ENCODE data around the gene APBB1IP. TPM values are rescaled to one million over a fixed set of nuclear protein-coding genes. Genes with fewer than 3 reads are reported as not detected.
"Not testable (repeated sequence)": the region's sequence is repeated elsewhere in the genome, so short reads cannot be mapped to it uniquely, and the experiment has no call there.

The APBB1IP gene, protein sequence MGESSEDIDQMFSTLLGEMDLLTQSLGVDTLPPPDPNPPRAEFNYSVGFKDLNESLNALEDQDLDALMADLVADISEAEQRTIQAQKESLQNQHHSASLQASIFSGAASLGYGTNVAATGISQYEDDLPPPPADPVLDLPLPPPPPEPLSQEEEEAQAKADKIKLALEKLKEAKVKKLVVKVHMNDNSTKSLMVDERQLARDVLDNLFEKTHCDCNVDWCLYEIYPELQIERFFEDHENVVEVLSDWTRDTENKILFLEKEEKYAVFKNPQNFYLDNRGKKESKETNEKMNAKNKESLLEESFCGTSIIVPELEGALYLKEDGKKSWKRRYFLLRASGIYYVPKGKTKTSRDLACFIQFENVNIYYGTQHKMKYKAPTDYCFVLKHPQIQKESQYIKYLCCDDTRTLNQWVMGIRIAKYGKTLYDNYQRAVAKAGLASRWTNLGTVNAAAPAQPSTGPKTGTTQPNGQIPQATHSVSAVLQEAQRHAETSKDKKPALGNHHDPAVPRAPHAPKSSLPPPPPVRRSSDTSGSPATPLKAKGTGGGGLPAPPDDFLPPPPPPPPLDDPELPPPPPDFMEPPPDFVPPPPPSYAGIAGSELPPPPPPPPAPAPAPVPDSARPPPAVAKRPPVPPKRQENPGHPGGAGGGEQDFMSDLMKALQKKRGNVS
- 0.47 and 0.68 TPM in 2 replicates for total RNA-seq

DNA sequence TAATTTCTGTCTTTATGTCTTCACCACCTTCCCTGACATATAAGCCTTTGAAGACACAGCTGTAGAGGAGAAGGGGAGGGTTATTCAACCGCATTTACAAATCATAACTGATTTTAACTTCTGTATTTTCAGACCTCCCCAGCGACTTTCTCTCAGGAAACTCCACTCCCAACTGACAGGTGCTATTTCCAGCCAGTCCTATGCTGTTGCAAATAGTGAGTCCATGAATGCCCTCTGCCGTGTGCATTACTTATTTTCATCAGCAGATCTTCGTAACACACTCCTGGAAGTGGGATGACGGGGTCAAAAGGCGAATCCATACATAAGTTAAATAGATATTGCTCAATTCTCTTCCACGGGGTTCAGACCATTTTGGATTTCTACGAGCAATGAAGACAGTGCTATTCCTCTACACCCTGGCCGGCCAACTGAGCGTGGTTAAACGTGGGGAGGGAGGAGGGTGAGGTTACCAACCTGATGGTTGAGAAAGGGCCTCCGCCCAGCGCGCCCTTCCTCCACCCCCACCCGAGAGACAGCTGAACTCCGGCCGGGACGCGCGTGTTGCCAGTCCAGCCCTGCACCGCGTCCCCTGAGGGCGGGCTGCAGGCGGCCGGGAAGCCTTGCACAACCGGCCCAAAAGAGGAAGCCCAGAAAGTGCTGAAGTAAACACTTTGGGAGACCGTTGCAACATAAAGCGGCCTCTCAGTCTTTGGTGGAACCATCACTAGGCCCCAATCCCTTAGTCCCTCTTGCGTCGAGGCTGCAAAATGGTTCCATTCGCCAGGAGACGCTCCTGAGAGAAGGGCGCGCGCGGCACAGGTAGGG is at the start of gene APBB1IP:
Gene APBB1IP (plus strand): TSS at position 705 of the 825 bp plus-strand sequence. CDS start 53,986 bp downstream, outside the sequence.
- no peak for DNase-seq (ENCODE audit: extremely low read depth, low read depth, low spot score)

DNA sequence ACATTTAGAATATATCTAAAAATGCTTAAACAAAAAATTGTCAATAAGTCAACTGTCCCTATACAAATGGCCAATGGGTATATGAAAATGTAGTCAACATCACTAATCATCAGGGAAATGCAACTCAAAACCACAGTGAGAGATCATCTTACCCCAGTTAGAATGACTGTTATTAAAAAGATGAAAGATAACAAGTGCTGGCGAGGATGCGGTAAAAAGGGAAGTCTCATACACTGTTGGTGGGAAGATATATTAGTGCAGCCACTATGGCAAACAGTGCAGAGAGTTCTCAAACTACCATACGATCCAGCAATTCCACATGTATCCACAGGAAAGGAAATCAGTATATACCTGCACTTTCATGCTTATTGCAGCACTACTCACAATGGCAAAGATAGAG is 48.6 kb upstream of the APBB1IP start:
- DNase-seq (ENCODE audit: extremely low read depth, low read depth, low spot score), result no peak

DNA sequence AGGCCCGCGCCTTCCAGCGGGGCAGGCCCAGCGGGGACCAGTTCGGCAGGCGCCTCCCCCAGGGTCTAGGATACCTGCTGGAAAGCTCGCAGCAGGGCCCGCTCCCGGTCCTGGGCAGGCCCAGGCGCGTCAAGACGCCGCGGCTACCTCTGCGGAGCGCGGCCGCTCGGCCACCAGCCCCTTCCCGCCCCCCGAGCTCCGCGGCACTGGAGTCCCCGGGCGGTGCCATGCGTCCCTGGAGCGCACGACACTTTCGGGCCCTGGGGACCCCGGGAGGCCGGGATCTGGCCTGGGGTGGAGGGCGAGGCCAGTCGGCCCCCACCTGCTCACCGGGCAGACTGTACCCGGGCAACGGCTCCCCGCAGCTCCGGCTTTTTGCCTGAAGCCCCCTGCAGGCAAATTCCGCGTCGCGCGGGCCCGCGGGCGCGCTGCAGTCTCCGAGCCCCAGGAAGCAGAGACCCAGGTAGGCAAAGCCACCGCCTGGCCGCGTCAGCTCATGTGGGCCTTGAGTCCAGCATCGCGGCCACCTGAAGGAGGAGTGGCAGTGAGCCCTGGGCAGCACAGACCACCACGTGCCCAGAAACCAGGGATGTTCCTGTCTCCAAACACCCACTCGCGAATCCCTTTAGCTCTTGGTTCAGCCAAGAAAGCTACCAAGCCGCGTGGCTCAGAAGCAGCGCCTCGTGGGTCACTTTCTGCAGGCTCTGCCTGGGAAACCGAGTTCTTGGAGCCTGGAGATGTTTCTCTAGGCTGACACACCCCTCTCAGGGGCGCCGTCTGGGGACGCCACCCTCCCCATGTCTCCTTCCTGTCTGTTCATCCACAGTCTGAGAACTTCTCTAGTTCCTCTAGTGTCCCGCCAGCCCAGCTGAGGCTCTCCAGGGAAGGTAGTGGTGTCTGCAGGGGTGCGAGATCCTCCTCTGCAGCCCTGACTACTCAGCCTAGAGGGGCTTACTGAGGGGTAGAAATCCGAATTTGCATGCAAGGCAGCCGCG is 46.1 kb upstream of the APBB1IP start:
- no peak for DNase-seq (ENCODE audit: extremely low read depth, low read depth, low spot score)

DNA sequence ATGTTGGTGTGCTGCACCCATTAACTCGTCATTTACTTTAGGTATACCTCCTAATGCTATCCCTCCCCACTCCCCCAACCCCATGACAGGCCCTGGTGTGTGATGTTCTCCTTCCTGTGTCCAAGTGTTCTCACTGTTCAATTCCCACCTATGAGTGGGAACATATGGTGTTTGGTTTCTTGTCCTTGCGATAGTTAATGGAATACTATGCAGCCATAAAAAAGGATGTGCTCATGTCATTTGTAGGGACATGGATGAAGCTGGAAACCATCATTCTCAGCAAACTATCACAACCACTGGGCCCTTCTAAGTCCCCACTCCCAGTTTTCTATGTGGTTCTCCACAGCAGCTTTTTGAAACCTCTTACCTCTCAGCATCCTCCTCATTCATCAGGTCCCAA is 39.8 kb upstream of the APBB1IP start:
- DNase-seq (ENCODE audit: extremely low read depth, low read depth, low spot score), result not testable (repeated sequence)

DNA sequence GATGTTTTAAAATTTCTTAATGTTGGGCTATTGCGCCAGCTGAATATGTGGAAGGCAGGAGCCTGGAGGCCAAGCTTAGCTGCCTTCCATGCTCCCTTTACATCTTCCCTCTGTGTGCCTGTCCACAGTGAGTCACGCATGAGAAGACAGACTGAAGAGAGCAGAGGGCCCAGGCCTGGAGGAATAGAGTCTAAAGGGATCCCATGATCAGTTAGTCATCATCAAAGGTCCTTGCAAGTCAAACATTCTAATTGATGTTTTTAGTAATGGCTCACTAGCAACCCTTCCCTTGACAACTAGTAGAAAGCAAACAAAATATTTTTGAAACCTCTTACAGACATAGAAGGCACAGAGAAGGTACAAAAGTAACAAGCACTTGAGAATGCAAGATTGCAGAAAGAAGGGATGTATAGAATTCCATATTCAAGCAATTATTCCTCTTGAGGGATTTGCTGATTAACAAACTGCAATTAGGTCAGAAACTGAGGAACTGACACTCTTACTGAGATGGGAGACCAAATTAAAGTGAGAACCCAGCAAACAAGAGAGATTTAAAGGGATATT is 30.7 kb upstream of the APBB1IP start:
- no peak for DNase-seq (ENCODE audit: extremely low read depth, low read depth, low spot score)

DNA sequence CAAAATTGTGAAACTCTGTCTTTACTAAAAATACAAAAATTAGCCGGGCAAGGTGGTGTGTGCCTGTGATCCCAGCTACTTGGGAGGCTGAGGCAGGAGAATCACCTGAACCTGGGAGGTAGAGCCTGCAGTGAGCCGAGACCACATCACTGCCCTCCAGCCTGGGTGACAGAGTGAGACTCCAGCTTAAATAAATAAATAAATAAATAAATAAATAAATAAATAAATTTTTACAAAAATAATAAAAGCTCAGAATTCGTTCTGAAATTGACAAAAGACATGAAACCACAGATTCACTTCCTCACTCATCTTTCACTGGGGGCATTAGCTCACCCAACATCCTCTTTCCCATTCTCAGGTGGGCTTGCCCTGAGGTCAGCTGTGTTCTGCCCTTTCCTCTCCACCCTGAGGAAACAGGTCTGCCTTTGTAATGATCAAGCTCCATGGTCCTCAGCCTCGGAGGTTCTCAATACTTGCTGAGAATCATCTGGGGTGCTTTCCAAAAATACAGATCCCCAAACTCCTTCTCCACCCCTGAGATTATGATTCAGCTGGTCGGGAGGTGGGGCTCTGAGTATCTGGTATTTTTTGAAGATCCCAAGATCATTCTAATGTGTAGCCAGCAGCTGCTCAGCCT is 29.2 kb upstream of the APBB1IP start:
- DNase-seq (ENCODE audit: extremely low read depth, low read depth, low spot score), result no peak

DNA sequence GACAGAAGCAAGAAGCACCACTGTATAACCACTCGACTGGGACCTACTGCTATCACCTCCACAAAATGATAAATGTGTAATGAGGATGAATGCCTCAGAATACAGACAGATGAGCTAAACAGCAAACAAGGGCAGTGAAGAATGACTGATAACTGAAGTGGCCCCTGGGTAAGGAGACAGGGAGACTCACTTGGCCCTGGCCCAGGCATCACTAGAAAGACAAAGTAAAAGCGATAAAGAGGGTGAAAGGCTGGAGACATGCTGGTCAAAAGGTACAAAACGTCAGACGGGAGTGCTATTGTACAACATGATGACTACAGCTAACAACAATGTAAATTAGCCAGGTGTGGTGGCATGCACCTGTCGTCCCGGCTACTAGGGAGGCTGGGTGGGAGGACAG is 27.8 kb upstream of the APBB1IP start:
- DNase-seq (ENCODE audit: extremely low read depth, low read depth, low spot score), result no peak

DNA sequence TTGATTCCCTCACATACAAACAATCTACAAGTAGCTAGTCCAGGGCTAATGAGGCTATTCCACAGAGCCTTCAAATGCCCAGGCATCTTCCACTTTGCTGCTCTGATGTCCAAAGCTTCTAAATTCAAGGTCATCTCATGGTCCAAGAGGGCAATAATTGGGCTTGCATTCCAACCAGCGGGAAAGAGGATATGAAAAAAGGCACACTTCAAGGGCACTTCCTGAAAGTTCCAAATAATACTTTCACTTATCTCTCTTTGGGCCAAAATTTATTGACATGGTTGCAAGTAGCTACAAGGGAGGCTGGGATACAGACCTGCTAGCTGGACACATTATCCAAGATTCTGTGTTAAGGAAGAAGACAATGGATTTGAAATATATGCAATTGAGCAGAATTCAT is 25.2 kb upstream of the APBB1IP start:
- no peak for DNase-seq (ENCODE audit: extremely low read depth, low read depth, low spot score)

DNA sequence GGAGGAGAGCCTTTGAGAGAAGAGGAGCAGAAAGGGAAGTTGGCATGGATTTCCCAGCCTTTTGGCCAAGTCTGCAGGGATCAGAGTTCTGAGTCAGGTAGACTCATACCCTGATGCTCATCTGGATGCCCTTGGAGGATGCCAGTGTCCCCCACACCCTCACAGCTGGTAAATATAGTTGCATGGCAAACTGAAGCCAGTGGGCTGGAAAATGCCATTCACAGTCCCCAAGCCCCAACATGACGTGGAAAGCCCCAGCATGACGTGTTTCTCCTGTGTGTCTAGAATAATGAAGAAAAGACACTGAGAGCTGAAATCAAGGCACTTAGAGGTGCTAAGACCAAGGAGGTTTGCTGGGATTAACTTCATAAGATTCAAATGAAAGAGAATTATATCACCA is 24.8 kb upstream of the APBB1IP start:
- DNase-seq (ENCODE audit: extremely low read depth, low read depth, low spot score), result no peak

DNA sequence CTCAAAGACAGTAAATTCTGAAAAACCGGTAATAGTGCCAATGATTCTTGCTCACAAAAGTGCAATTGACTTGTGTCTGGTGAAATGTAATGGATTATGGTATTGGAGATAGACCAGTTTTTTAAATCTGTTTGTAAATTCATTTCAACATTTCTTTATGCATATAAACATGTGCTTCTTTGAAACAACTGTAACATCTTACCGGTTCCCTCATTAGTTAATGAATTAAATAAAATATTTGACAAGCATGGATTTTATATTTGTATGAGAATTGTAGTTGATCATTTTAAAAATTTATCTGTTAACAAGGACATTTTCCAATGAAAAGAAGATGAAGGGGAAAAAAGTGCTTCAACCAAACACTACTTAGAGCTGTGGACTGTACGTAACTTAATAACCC is 21.0 kb upstream of the APBB1IP start:
- DNase-seq (ENCODE audit: extremely low read depth, low read depth, low spot score), result no peak

DNA sequence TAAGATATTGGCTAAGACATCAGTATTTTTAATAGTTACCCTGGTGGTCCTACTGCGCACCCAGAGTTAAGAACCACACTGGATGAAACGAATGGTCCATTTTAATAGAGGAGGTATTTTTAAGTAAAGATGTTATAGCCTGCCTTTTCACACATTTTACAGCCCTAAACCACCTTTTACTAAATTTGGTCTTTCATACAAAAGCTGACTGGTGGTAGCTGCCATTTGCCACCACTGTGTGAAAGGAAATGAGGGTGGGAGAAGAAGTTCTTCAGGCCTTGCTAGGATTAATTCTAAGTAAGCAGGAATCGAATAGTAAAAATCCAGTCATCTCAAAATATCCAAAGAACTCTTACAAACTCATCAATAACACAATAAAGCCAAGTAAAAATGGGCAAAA is 15.2 kb upstream of the APBB1IP start:
- DNase-seq (ENCODE audit: extremely low read depth, low read depth, low spot score), result no peak

DNA sequence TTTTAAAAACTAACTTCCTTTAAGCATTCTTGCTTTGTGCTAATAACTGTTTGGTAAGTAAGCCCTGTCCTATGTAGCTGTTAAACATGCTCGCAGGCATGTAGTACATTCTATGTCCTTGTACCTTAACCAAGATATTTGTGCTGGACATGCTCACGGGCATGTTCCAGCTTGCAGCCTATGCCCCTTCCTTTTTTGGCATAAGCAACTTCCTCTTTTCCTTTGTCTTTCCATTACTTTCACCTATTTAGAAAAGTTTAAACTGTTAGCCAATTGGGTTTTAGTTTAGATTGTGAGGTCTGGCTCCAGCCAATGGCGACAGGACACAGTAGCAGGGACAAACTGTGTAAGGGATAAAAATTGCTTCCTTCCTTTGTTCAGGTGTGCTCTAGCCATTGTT is 14.4 kb upstream of the APBB1IP start:
- no peak for DNase-seq (ENCODE audit: extremely low read depth, low read depth, low spot score)

DNA sequence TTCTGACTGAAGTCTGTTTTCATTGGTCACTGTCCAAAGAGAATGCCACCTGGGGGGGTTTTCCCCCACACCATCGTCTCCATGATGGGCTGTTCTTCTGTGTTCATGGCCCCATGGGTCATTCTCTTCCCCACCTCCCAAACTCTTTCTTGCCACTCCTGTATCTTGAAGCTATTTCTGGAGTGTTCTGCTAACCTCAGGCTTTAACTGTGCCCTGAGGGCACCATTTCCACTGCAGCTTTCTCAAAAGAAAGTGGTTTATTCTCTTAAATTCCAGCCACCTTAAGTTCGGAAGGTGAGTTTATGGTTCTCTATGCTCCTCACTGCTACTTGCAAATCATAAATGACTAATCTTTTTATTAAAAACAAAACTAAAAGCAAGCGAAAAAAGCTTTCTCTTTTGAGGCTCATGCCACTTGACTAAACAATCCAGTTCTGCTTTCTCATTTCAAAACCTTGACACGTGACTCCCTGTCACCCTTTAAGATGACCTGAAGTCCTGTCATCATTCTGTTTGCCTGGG is 7.4 kb upstream of the APBB1IP start:
- no peak for DNase-seq (ENCODE audit: extremely low read depth, low read depth, low spot score)

DNA sequence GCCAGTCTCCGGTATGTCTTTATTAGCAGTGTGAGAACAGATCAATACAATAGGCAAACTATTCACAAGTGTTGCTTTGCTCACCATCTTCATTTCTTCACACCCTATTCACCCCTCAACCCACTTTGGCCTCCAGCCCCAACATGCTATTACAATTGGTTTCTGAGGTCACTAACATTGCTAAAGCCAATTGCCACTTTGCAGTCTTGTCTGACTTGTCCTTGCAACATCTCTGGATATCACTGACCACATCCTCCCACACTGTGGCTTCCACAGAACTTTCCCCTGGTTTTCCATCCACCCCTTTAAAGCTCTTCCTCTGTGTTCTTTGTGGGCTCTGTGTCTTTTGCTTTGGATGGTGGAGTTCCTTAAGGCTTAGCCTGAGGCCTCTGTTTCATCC is 5.2 kb upstream of the APBB1IP start:
- no peak for DNase-seq (ENCODE audit: extremely low read depth, low read depth, low spot score)

DNA sequence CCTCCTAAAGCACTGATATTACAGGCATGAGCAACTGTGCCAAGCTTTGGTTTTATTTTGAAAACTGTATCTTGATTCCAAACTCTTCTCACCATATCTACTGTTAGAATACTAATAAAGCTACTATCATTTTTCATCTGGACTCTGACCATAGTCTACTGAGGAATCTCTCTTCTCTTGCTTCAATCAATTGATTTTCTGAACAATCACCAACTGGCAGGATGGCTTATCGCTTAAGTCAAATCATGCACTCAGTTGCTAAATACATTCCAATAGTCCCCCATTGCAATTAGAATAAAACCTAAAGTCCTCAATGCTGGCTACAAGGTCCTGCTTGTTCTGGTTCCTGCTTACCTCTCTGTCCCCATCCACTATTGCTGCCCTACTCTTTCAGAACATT is 2.3 kb upstream of the APBB1IP start:
- DNase-seq (ENCODE audit: extremely low read depth, low read depth, low spot score), result no peak

DNA sequence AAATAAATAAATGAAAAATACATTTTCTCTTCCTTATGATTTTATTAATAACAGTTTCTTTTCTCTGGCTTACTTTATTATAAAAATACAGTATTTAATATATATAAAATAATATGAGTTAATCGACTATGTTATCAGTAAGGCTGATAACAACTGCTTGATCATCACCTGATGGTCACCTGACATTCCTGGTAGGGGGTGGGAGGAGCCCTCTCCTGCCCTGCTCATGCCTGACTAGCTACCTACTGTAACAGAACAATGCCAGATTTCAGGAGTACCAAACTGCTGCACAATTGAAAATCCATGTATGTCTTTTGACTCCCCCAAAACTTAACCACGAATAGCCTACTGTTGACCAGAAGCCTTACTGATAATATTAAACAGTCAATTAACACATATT is 1.3 kb upstream of the APBB1IP start:
- no peak for DNase-seq (ENCODE audit: extremely low read depth, low read depth, low spot score)

DNA sequence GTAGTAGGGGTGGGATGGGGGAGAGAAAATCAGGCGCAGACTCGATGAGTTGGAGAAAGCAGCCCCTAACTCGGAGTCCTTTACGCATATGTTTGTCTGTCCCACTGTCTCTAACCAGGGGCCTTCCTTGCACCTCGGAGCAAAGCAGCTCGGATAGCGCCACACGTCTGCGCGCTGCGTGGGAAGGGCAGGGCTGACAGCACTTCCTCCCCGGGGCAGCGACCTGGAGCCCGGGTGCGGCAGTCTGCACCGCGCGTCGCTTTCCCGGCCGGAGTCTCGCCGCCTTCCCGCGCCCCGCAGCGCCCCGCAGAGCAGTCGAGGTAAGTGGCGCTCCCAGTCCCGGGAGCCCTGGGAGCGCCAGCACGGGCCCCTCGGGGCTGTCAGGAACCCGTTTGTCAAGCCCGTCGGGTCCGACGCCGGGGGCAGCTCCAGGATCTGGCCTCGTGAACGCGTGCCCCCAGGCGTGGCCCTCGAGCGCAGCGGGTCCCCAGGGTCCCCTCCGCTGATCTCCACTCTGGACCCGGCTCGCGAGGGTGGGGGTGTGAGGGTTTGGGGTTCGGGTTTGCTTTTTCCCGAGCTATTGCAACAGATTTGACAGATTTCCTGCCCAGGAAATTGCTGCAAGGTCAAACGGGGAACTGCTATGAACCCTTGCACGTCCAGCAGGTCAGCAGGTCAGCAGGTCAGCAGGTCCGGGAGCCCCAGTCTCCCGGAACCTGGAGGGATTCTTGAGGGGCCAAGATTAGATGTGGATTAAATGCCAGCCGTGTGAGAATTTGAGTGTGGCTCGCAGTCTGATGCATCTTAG is 597 bp downstream of the APBB1IP start:
- no peak for DNase-seq (ENCODE audit: extremely low read depth, low read depth, low spot score)

DNA sequence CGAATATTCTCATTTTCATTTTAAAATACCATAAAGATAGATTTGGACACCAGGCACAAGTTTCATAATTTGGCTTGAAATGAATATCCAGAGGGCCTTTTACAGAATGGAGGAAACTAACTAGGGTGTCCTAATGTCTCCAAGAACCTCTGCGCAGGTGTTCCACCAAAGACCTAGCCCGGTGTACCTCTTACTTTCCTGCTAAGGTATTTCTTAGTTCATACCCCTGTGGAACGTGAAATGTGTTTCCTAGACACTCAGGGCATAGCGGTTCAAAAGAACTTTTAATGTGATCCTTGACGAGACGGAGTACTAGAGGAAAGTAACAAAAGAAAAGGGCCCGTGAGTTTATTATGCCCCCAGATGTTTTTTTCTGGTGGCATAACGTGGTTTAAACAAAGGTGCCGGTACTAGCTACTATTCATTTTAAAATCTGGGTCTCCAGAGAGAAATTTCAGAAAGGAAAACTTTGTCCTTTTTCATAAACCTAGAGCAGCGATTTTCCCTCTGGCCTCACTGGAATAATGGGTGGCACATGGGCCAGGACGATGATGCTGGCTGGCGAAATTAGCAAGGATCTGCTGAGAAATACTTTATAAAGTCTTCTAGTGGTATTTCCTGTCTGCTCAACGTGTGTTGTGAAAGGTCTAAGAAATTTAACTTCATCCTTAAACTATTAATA is 1.4 kb downstream of the APBB1IP start:
- no peak for DNase-seq (ENCODE audit: extremely low read depth, low read depth, low spot score)
